ENCODE results near the gene YTHDF2.
"Not testable (repeated sequence)": the region's sequence is repeated elsewhere in the genome, so short reads cannot be mapped to it uniquely, and the experiment has no call there.

Gene YTHDF2

DNA sequence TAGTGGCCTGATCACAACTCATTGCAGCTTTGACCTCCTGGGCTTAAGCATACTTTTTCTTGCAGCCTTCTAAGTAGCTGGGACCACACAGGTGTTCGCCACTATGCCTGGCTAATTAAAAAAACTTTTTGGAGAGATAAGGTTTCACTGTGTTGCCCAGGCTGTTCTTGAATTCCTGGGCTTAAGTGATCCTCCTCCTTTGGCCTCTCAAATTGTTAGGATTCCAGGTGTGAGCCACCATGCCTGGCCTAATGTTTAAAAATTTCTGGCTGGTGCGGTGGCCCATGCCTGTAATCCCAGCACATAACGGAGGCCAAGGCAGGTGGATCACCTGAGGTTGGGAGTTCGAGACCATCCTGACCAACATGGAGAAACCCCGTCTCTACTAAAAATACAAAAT, 24.4 kb downstream of the YTHDF2 start:
- no peak for DNase-seq

GRCh38 chr1:28766532-28767183, 29.9 kb downstream of the YTHDF2 start:
- DNase-seq: no peak

GRCh38 chr1:28770601-28771165, 33.9 kb downstream of the YTHDF2 start:
- DNase-seq: no peak

DNA sequence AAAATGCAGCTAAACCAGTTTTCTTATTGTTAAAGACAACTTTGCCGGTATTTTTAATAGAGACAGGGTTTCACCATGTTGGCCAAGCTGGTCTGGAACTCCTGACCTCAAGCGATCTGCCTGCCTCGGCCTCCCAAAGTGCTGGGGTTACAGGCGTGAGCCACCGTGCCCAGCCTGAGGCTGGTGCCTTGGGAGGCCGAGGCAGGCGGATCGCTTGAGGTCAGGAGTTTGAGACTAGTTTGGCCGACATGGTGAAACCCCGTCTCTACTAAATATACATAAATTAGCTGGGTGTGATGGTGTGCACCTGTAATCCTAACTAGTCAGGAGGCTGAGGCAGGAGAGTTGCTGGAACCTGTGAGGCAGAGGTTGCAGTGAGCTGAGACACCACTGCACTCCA, 35.2 kb downstream of the YTHDF2 start:
- DNase-seq: not testable (repeated sequence)

- no peak for DNase-seq
These were observed 36.4 kb downstream of the YTHDF2 start for GRCh38 chr1:28773105-28773504.

GRCh38 chr1:28775121-28775942, 38.6 kb downstream of the YTHDF2 start:
- no peak for DNase-seq

DNA sequence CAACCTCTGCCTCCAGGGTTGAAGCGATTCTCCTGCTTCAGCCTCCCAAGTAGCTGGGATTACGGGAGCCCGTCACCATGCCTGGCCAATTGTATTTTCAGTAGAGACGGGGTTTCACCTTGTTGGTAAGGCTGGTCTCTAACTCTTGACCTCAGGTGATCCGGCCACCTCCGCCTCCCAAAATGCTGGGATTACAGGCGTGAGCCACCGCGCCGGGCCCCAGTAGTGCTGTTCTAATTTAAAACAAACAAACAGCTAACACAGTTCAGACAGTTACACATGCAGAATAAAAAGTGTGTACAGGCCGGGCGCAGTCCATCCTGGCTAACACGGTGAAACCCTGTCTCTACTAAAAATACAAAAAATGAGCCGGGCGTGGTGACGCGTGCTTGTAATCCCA, 39.6 kb downstream of the YTHDF2 start:
- no peak for DNase-seq

- DNase-seq: no peak
These were observed 41.3 kb downstream of the YTHDF2 start for GRCh38 chr1:28778021-28778420.

DNA sequence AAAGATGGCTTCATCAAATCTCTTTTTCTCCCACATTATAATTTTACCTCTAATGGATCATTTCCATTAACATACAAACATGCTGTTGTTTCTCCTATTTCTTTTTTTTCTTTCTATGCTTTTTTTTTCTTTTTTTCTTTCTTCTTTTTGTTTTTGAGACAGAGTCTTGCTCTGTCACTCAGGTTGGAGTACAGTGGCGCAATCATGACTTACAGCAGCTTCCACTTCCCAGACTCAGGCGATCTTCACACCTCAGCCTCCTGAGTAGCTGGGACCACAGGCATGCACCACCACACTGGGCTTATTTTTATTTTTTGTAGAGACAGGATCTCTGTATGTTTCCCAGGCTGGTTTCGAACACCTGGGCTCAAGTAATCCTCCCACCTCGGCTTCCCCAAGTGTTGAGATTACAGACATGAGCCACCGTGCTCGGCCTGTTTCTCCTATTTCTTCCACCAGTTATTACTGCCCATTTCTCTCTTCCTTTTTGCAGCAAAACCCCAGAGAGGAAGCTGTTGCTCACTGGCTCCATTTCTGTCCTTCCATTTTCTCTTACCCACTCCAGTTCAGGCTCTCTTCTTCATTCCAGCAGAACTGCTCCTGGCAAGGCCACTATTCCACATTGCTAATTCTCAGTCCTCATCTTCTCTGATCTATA, 43.1 kb downstream of the YTHDF2 start:
- no peak for DNase-seq

- DNase-seq: no peak
These were observed 44.6 kb downstream of the YTHDF2 start for GRCh38 chr1:28781305-28781704.

- DNase-seq: no peak
These were observed 45.3 kb downstream of the YTHDF2 start for GRCh38 chr1:28782011-28782410.

- no peak for DNase-seq
These were observed 46.6 kb downstream of the YTHDF2 start for GRCh38 chr1:28783363-28783762.

GRCh38 chr1:28789412-28789811, 52.7 kb downstream of the YTHDF2 start:
- no peak for DNase-seq

GRCh38 chr1:28789816-28790215, 53.1 kb downstream of the YTHDF2 start:
- DNase-seq: no peak

DNA sequence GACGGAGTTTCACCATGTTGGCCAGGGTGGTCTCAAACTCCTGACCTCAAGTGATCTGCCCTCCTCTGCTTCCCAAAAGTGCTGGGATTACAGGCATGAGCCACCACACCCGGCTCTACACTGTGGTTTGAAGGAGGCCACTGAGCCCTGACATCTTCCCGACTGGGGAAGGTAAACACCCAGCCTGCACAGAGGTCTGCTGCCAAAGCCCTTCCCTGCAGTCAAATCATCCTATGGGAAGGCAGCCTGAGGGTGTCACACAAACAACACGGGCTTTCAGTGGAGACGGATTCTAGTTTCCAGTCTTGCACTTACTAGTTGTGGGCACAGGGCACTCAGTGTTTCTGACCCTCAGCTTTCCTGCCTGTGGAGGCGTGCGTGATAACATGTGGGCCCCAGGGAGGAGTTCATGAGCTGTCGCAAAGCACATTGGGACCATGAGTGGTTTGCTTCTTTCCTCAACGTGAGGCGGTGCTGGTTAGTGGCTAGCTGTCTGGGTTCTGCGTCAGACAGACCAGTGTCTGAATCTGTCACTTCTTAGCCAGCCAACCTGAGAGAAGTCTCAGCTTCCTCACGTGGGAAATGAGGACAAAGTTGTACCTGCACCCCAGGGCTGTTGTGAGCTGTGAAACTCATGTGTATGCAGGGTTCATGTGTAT, 53.8 kb downstream of the YTHDF2 start:
- DNase-seq: no peak

- DNase-seq: not testable (repeated sequence)
These were observed 55.2 kb downstream of the YTHDF2 start for GRCh38 chr1:28791929-28792328.

- no peak for DNase-seq
These were observed 55.9 kb downstream of the YTHDF2 start for GRCh38 chr1:28792644-28793121.

GRCh38 chr1:28794582-28794981, 57.8 kb downstream of the YTHDF2 start:
- not testable (repeated sequence) for DNase-seq

- DNase-seq: no peak
These were observed 59.8 kb downstream of the YTHDF2 start for GRCh38 chr1:28796352-28797211.

DNA sequence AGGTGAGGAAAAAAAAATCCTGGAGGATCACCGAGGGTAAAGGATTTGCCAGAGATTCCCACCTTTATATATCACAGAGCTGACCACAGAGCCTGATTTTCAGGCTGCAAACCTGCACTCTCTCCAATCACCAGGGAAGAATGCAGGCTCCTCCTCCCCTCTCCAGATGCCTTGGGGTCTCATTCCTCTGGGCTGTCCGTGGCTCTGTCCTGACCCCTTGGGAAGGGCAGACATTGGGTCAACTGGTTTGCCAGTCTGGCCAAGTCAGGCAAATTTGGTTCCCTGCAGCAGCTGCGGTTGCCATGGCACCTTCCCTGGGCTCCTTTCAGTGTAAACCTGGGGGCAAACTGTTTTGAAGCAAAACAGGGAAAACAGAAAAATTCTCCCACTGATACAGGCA, 63.6 kb downstream of the YTHDF2 start:
- no peak for DNase-seq

DNA sequence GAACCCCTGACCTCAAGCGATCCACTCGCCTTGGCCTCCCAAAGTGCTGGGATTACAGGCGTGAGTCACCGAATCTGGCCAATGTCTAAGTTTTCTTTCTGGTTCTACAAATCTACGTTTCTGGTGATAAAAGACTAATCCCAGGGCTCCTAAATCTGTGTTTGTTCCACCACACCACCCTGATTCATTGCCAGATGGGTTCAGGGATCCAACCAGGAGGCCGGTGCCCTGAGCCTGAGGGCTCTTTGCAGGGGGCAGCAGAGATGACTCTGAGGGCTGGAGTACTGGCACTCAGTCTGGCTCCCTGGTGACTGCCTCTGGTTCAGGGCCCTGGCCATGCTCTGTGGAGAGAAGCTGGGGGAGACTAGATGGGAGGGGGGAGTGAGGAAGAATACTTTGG, 64.7 kb downstream of the YTHDF2 start:
- no peak for DNase-seq

DNA sequence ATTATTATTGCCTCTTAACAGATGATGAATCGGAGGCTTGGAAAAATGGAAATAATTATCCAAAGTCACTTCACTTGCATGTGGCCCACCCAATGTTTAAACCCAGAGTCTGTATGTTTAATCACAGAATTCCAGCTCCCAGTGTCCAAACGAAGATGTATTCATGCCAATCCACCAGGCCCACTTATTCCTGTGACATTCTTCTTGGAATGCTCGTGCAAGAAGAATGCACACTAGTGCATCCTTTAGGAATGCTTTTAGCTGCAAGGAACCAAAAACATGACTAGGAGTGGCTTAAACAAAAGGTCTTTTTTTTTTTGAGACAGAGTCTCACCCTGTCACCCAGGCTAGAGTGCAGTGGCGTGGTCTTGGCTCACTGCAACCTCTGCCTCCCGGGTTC, 66.3 kb downstream of the YTHDF2 start:
- DNase-seq: no peak
